Gastrocnemius medialis (tissue), 4 donors: Measurements from ENCODE around the gene ADCY2.

Experiments
- CTCF ChIP-seq, 5 experiments: fragments of 450-650 bp in 3 of 5; fragments of 200-600 bp in 2 of 5; sonication (generic) in 2 of 5; IDR thresholded peaks in 4 of 5; conservative IDR thresholded peaks in 1 of 5; 1 replicate in 4 of 5; 2 replicates in 1 of 5; pipeline ENCODE4 v1.5.1; 2016 to 2019; ENCODE audit warnings: antibody characterized with exemption in 5 of 5, mild to moderate bottlenecking in 3 of 5, moderate library complexity in 3 of 5
- POLR2A ChIP-seq, 2 donors: fragments of 450-650 bp; IDR thresholded peaks; one replicate each; pipeline ENCODE4 v1.6.1; 2017; ENCODE audit warnings: antibody characterized with exemption in 2 of 2, mild to moderate bottlenecking in 2 of 2, moderate library complexity in 2 of 2

DNA sequence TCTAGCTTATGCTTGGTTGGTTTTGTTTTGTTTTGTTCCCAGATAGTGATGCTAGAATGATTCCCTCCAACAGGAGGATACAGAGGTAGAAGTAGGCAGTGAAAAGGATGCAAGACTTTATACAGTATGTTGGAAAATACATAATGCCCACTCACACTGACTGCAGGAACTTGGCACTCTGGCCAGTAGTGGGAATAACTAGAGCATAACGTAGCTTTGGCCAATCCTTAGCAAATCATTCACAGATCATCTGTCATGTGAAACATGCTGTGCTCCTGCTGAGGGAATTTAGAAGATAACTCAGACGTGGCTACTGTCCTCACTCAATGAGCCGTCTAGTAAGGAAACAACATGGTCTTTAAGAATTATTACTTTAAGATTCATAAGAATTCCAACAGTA, 441.5 kb downstream of the ADCY2 start:
- TF ChIP-seq CTCF (IDR thresholded peaks at IDR 0.05 in 4 of 5, conservative IDR thresholded peaks at IDR 0.05 in 1 of 5) (no peak), POLR2A (IDR thresholded peaks at IDR 0.05) (no peak)
